Lower lobe of right lung (tissue), 2 donors: ENCODE data around the gene BCL10. TPM values are rescaled to one million over a fixed set of nuclear protein-coding genes. Genes with fewer than 3 reads are reported as not detected.
A peak's percentile ranks its signal among the peaks of the same experiment; 100 is the strongest.

ENCODE experiments used
- ATAC-seq, 2 donors: fragments of 200-7000 bp; cut with Tn5 transposase; one replicate each; pipeline ENCODE4 v1.9.1; 2020 to 2022; ENCODE audit warnings: mild to moderate bottlenecking in 2 of 2, moderate library complexity in 2 of 2
- DNase-seq: peaks from one replicate; pipeline ENCODE4 v3.0.0-alpha.2; 2020
- H3K27ac ChIP-seq: fragments of 200-600 bp; one replicate; pipeline ENCODE4 v1.8.0; 2022
- H3K27me3 ChIP-seq: fragments of 200-600 bp; one replicate; pipeline ENCODE4 v1.8.0; 2022; ENCODE audit warnings: low read depth
- H3K36me3 ChIP-seq: fragments of 200-600 bp; one replicate; pipeline ENCODE4 v1.8.0; 2022; ENCODE audit warnings: mild to moderate bottlenecking
- H3K4me1 ChIP-seq: fragments of 200-600 bp; one replicate; pipeline ENCODE4 v1.8.0; 2022
- H3K4me3 ChIP-seq: fragments of 200-600 bp; one replicate; pipeline ENCODE4 v1.8.0; 2022; ENCODE audit warnings: mild to moderate bottlenecking
- H3K9me3 ChIP-seq: fragments of 200-600 bp; one replicate; pipeline ENCODE4 v1.8.0; 2022
- intact Hi-C: fragments of 100-400 bp; cut with DNase I; formaldehyde crosslinking; loops from one replicate; pipeline ENCODE4 v1.11.0; 2022
- total RNA-seq: library from RNA; stranded (reverse); fragmentation: NEBNext Ultra II Directional; extraction: Animal tissue kit (Norgen Biotek cat#: 25700); gene quantifications from one replicate; pipeline ENCODE4 v1.2.1, GENCODE V29; 2021
- TF ChIP-seq, protein P1 (sequence below): fragments of 200-600 bp; IDR thresholded peaks from one replicate; pipeline ENCODE4 v1.8.0; 2022; ENCODE audit warnings: antibody characterized with exemption, mild to moderate bottlenecking
- donor health status: DM: no; HTN: yes; CAD: no; lungs with severe emphysema.

Gene BCL10
- total RNA-seq, 1 donor from 2014 or later: 27.4 TPM

GRCh38 chr1:85230305-85230977 is 46.0 kb downstream of the BCL10 start:
- Histone ChIP-seq H3K36me3 (no peaks in the 10 kb centered on the region), H3K9me3 (no peaks in the 10 kb centered on the region), H3K4me1 (peaks cover 4% of the 10 kb centered on the region), H3K27ac (no peak overlapping the region), H3K4me3 (no peak overlapping the region), H3K27me3 (no peaks in the 10 kb centered on the region)
- DNase-seq: no peak
- intact Hi-C loops: no loop called here
- ATAC-seq: no peak
- TF ChIP-seq, protein P1, sequence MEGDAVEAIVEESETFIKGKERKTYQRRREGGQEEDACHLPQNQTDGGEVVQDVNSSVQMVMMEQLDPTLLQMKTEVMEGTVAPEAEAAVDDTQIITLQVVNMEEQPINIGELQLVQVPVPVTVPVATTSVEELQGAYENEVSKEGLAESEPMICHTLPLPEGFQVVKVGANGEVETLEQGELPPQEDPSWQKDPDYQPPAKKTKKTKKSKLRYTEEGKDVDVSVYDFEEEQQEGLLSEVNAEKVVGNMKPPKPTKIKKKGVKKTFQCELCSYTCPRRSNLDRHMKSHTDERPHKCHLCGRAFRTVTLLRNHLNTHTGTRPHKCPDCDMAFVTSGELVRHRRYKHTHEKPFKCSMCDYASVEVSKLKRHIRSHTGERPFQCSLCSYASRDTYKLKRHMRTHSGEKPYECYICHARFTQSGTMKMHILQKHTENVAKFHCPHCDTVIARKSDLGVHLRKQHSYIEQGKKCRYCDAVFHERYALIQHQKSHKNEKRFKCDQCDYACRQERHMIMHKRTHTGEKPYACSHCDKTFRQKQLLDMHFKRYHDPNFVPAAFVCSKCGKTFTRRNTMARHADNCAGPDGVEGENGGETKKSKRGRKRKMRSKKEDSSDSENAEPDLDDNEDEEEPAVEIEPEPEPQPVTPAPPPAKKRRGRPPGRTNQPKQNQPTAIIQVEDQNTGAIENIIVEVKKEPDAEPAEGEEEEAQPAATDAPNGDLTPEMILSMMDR: no peak

- intact Hi-C loops: no loop called here
- H3K36me3 ChIP-seq: no peaks in the 10 kb centered on the region
These were observed 46.8 kb downstream of the BCL10 start for GRCh38 chr1:85229574-85230097.

GRCh38 chr1:85228972-85229371 is 47.5 kb downstream of the BCL10 start:
- intact Hi-C loops: no loop called here
- no peaks in the 10 kb centered on the region for H3K9me3 ChIP-seq
- DNase-seq (no peak), ATAC-seq (no peak)
- H3K4me3 ChIP-seq: no peak overlapping the region
- no peaks in the 10 kb centered on the region for H3K36me3 ChIP-seq
- H3K4me1 ChIP-seq: peaks cover 19% of the 10 kb centered on the region
- H3K27ac ChIP-seq: no peak overlapping the region
- no peaks in the 10 kb centered on the region for H3K27me3 ChIP-seq
- TF ChIP-seq, protein P1: no peak

More at GRCh38 chr1:85229574-85230097, 46.8 kb downstream of the BCL10 start:
- DNase-seq (no peak), ATAC-seq (no peak)
- Histone ChIP-seq H3K27ac (no peak overlapping the region), H3K4me3 (no peak overlapping the region), H3K27me3 (no peaks in the 10 kb centered on the region), H3K9me3 (no peaks in the 10 kb centered on the region), H3K4me1 (peaks cover 12% of the 10 kb centered on the region)
- TF ChIP-seq, protein P1: no peak

GRCh38 chr1:85225624-85226380 is 50.6 kb downstream of the BCL10 start:
- Histone ChIP-seq H3K27me3 (no peaks in the 10 kb centered on the region), H3K9me3 (no peaks in the 10 kb centered on the region), H3K27ac (peak overlapping the region; percentile 53), H3K36me3 (no peaks in the 10 kb centered on the region), H3K4me3 (no peak overlapping the region), H3K4me1 (peaks cover 21% of the 10 kb centered on the region)
- ATAC-seq (peak in 1 of 2 donors; percentile 48), DNase-seq (no peak)
- intact Hi-C loops: no loop called here
- TF ChIP-seq, protein P1: no peak

- peak; percentile 82 to 90 for ATAC-seq
- no peaks in the 10 kb centered on the region for H3K27me3 ChIP-seq
These were observed 51.5 kb downstream of the BCL10 start for GRCh38 chr1:85224734-85225623.

More at GRCh38 chr1:85224734-85225623, 51.5 kb downstream of the BCL10 start:
- Histone ChIP-seq H3K9me3 (no peaks in the 10 kb centered on the region), H3K4me1 (peaks cover 21% of the 10 kb centered on the region), H3K27ac (peak overlapping the region; percentile 53), H3K36me3 (no peaks in the 10 kb centered on the region), H3K4me3 (no peak overlapping the region)
- TF ChIP-seq, protein P1: no peak
- intact Hi-C loops: no loop called here
- peak; percentile 61 for DNase-seq
